MG63 (cell line): Measurements from ENCODE around the gene ZHX3. TPM values are rescaled to one million over a fixed set of nuclear protein-coding genes. Genes with fewer than 3 reads are reported as not detected.

Source experiments
- DNase-seq: peaks from one replicate; pipeline ENCODE4 v3.0.0-alpha.2; 2020
- H3K27me3 ChIP-seq: fragments of 250-450 bp; sonication (Bioruptor Pico); 2 replicates; pipeline ENCODE4 v1.5.1; 2020; ENCODE audit warnings: mild to moderate bottlenecking, moderate library complexity
- H3K36me3 ChIP-seq: fragments of 250-450 bp; sonication (Bioruptor Pico); 2 replicates; pipeline ENCODE4 v1.5.1; 2020; ENCODE audit warnings: mild to moderate bottlenecking, moderate library complexity
- H3K4me3 ChIP-seq: fragments of 250-450 bp; sonication (Bioruptor Pico); 2 replicates; pipeline ENCODE4 v1.5.1; 2020; ENCODE audit warnings: mild to moderate bottlenecking, moderate library complexity
- H3K9me3 ChIP-seq: fragments of 250-450 bp; sonication (Bioruptor Pico); 2 replicates; pipeline ENCODE4 v1.5.1; 2020; ENCODE audit warnings: mild to moderate bottlenecking, moderate library complexity
- total RNA-seq: library from RNA; depleted of rRNA; stranded (reverse); fragments of >200 nt; shearing (Covaris generic); gene quantifications from 2 replicates; pipeline ENCODE4 v1.2.3, GENCODE V29; 2014; ENCODE audit warnings: low replicate concordance

The ZHX3 gene
- total RNA-seq, 1 experiment from 2014 or later, result 5.3 TPM

- H3K36me3 ChIP-seq, result peaks cover 37% of the 10 kb centered on the region
- H3K4me3 ChIP-seq, result no peak overlapping the region
- H3K27me3 ChIP-seq, result no peaks in the 10 kb centered on the region
- H3K9me3 ChIP-seq, result peaks cover 2% of the 10 kb centered on the region; the same call in 1 of the 2 replicates
- no peak for DNase-seq
Measured at GRCh38 chr20:41182296-41183212, 135.0 kb downstream of the ZHX3 start.

GRCh38 chr20:41181567-41181966, 136.0 kb downstream of the ZHX3 start:
- DNase-seq, result no peak

GRCh38 chr20:41180599-41181333, 136.8 kb downstream of the ZHX3 start:
- H3K4me3 ChIP-seq, result no peak overlapping the region
- no peak for DNase-seq
- peaks cover 52% of the 10 kb centered on the region for H3K36me3 ChIP-seq
- no peaks in the 10 kb centered on the region for H3K9me3 ChIP-seq
- H3K27me3 ChIP-seq, result no peaks in the 10 kb centered on the region

More at GRCh38 chr20:41181567-41181966, 136.0 kb downstream of the ZHX3 start:
- Histone ChIP-seq H3K36me3 (peaks cover 44% of the 10 kb centered on the region), H3K9me3 (no peaks in the 10 kb centered on the region), H3K27me3 (no peaks in the 10 kb centered on the region), H3K4me3 (no peak overlapping the region)

GRCh38 chr20:41179961-41180360, 137.6 kb downstream of the ZHX3 start:
- no peaks in the 10 kb centered on the region for H3K27me3 ChIP-seq
- no peak overlapping the region for H3K4me3 ChIP-seq
- no peaks in the 10 kb centered on the region for H3K9me3 ChIP-seq
- DNase-seq, result no peak
- peaks cover 60% of the 10 kb centered on the region for H3K36me3 ChIP-seq

- Histone ChIP-seq H3K4me3 (no peak overlapping the region), H3K27me3 (no peaks in the 10 kb centered on the region), H3K36me3 (peaks cover 70% of the 10 kb centered on the region), H3K9me3 (no peaks in the 10 kb centered on the region)
- no peak for DNase-seq
Measured at GRCh38 chr20:41178904-41179432, 138.6 kb downstream of the ZHX3 start.

GRCh38 chr20:41178495-41178894, 139.0 kb downstream of the ZHX3 start:
- Histone ChIP-seq H3K27me3 (no peaks in the 10 kb centered on the region), H3K36me3 (peaks cover 75% of the 10 kb centered on the region), H3K4me3 (no peak overlapping the region), H3K9me3 (no peaks in the 10 kb centered on the region)
- no peak for DNase-seq

- Histone ChIP-seq H3K4me3 (no peak overlapping the region), H3K9me3 (no peaks in the 10 kb centered on the region), H3K27me3 (no peaks in the 10 kb centered on the region), H3K36me3 (peaks cover 81% of the 10 kb centered on the region)
- peak; percentile 96 for DNase-seq
Measured at GRCh38 chr20:41177636-41178035, 139.9 kb downstream of the ZHX3 start.

GRCh38 chr20:41176711-41177552, 140.6 kb downstream of the ZHX3 start:
- Histone ChIP-seq H3K27me3 (no peaks in the 10 kb centered on the region), H3K9me3 (no peaks in the 10 kb centered on the region), H3K4me3 (no peak overlapping the region), H3K36me3 (peaks cover 82% of the 10 kb centered on the region)
- DNase-seq, result no peak

- Histone ChIP-seq H3K9me3 (no peaks in the 10 kb centered on the region), H3K4me3 (no peak overlapping the region), H3K36me3 (peaks cover 83% of the 10 kb centered on the region), H3K27me3 (no peaks in the 10 kb centered on the region)
- no peak for DNase-seq
Measured at GRCh38 chr20:41175727-41176330, 141.7 kb downstream of the ZHX3 start.

GRCh38 chr20:41175201-41175651, 142.3 kb downstream of the ZHX3 start:
- no peaks in the 10 kb centered on the region for H3K9me3 ChIP-seq
- H3K36me3 ChIP-seq, result peaks cover 89% of the 10 kb centered on the region
- H3K4me3 ChIP-seq, result no peak overlapping the region
- DNase-seq, result no peak
- no peaks in the 10 kb centered on the region for H3K27me3 ChIP-seq

- peaks cover 89% of the 10 kb centered on the region for H3K36me3 ChIP-seq
- no peak overlapping the region for H3K4me3 ChIP-seq
- no peaks in the 10 kb centered on the region for H3K9me3 ChIP-seq
- no peak for DNase-seq
- H3K27me3 ChIP-seq, result no peaks in the 10 kb centered on the region
Measured at GRCh38 chr20:41174782-41175181, 142.7 kb downstream of the ZHX3 start.

- Histone ChIP-seq H3K27me3 (no peaks in the 10 kb centered on the region), H3K4me3 (no peak overlapping the region), H3K36me3 (peaks cover 90% of the 10 kb centered on the region), H3K9me3 (no peaks in the 10 kb centered on the region)
- no peak for DNase-seq
Measured at GRCh38 chr20:41174373-41174772, 143.2 kb downstream of the ZHX3 start.

- no peak for DNase-seq
- Histone ChIP-seq H3K9me3 (no peaks in the 10 kb centered on the region), H3K4me3 (no peak overlapping the region), H3K27me3 (no peaks in the 10 kb centered on the region), H3K36me3 (peaks cover 90% of the 10 kb centered on the region)
Measured at GRCh38 chr20:41173791-41174341, 143.7 kb downstream of the ZHX3 start.

- H3K27me3 ChIP-seq, result no peaks in the 10 kb centered on the region
- peak; percentile 56 for DNase-seq
- H3K9me3 ChIP-seq, result no peaks in the 10 kb centered on the region
- H3K36me3 ChIP-seq, result peaks cover 90% of the 10 kb centered on the region
- H3K4me3 ChIP-seq, result no peak overlapping the region
Measured at GRCh38 chr20:41173161-41173721, 144.3 kb downstream of the ZHX3 start.

- peaks cover 91% of the 10 kb centered on the region for H3K36me3 ChIP-seq
- no peaks in the 10 kb centered on the region for H3K9me3 ChIP-seq
- no peak for DNase-seq
- no peaks in the 10 kb centered on the region for H3K27me3 ChIP-seq
- no peak overlapping the region for H3K4me3 ChIP-seq
Measured at GRCh38 chr20:41172296-41173140, 145.0 kb downstream of the ZHX3 start.
